ENCODE results near the gene AP5S1. TPM values are rescaled to one million over a fixed set of nuclear protein-coding genes. Genes with fewer than 3 reads are reported as not detected.

AP5S1 gene
- total and polyA plus RNA-seq, 2 of the 13 experiments (the other 11 are each of a cell fraction or from before 2014, with no cell fraction given): 7.9 to 23.2 TPM

DNA sequence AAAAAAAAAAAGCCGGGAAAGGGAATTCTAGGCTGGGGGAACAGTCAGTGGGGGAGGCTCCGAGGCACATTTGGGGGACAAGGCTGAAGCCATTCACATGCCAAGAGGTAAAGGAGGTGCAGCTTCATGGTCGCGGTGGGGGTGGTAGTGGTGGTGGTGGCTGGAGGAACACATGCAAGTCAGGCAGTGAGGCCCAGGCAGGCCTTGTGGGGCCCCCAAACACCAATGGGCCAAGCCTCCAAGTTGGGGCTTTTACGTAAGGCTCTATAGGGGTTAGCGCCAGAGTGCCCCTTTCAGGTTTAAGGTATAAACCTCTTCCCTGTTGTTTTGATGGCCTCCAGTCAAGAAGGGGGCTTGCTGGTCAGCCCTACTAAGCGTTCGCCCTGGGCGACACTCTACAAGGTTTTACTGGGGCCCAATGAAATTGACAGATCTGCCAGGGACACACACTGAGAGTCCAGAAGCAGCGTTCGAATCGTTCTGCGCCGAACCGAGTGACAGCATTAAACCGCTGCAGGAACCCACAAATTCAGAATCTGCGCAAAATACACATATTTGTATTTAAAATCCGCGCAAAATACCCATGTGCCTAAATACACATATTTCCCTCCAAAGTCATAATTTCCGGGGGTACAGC lies 818 bp upstream of the AP5S1 start (continued):
- TF ChIP-seq AGO2 (optimal IDR thresholded peaks at IDR 0.05; ENCODE audit: low read depth, low read length) (no peak), HMG20B (CRISPR knock-in tag; conservative IDR thresholded peaks at IDR 0.05) (no peak; the same call in 1 of the 2 replicates), ZNF34 (CRISPR knock-in tag; IDR thresholded peaks at IDR 0.05; ENCODE audit: borderline replicate concordance) (no peak), EHMT2 (IDR thresholded peaks at IDR 0.05; ENCODE audit: borderline replicate concordance, low read depth, low read length) (no peak), KLF13 (CRISPR knock-in tag; IDR thresholded peaks at IDR 0.05) (0 out of 2 replicates have a peak, but pooled peaks have one; percentile 6), HNRNPL (IDR thresholded peaks at IDR 0.05; ENCODE audit: low read depth, low read length) (no peak), CHD4 (IDR thresholded peaks at IDR 0.05; ENCODE audit: borderline replicate concordance, low read length) (no peak), ZNF460 (CRISPR knock-in tag; IDR thresholded peaks at IDR 0.05; ENCODE audit: borderline replicate concordance) (0 out of 2 replicates have a peak, but pooled peaks have one; percentile 25), CHCHD3 (CRISPR knock-in tag; IDR thresholded peaks at IDR 0.05) (0 out of 2 replicates have a peak, but pooled peaks have one; percentile 76), KDM5B (CRISPR knock-in tag; IDR thresholded peaks at IDR 0.05; ENCODE audit: borderline replicate concordance) (no peak), ZNF776 (CRISPR knock-in tag; IDR thresholded peaks at IDR 0.05) (no peak)
- TF ChIP-seq, protein P1, sequence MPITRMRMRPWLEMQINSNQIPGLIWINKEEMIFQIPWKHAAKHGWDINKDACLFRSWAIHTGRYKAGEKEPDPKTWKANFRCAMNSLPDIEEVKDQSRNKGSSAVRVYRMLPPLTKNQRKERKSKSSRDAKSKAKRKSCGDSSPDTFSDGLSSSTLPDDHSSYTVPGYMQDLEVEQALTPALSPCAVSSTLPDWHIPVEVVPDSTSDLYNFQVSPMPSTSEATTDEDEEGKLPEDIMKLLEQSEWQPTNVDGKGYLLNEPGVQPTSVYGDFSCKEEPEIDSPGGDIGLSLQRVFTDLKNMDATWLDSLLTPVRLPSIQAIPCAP (CRISPR knock-in tag; IDR thresholded peaks at IDR 0.05; ENCODE audit: low read depth): no peak
- TF ChIP-seq, protein P2, sequence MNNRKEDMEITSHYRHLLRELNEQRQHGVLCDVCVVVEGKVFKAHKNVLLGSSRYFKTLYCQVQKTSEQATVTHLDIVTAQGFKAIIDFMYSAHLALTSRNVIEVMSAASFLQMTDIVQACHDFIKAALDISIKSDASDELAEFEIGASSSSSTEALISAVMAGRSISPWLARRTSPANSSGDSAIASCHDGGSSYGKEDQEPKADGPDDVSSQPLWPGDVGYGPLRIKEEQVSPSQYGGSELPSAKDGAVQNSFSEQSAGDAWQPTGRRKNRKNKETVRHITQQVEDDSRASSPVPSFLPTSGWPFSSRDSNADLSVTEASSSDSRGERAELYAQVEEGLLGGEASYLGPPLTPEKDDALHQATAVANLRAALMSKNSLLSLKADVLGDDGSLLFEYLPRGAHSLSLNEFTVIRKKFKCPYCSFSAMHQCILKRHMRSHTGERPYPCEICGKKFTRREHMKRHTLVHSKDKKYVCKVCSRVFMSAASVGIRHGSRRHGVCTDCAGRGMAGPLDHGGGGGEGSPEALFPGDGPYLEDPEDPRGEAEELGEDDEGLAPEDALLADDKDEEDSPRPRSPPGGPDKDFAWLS (CRISPR knock-in tag; IDR thresholded peaks at IDR 0.05; ENCODE audit: borderline replicate concordance): no peak
- TF ChIP-seq, protein P3, sequence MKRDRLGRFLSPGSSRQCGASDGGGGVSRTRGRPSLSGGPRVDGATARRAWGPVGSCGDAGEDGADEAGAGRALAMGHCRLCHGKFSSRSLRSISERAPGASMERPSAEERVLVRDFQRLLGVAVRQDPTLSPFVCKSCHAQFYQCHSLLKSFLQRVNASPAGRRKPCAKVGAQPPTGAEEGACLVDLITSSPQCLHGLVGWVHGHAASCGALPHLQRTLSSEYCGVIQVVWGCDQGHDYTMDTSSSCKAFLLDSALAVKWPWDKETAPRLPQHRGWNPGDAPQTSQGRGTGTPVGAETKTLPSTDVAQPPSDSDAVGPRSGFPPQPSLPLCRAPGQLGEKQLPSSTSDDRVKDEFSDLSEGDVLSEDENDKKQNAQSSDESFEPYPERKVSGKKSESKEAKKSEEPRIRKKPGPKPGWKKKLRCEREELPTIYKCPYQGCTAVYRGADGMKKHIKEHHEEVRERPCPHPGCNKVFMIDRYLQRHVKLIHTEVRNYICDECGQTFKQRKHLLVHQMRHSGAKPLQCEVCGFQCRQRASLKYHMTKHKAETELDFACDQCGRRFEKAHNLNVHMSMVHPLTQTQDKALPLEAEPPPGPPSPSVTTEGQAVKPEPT (CRISPR knock-in tag; IDR thresholded peaks at IDR 0.05; ENCODE audit: low read depth): no peak
- TF ChIP-seq, protein P4, sequence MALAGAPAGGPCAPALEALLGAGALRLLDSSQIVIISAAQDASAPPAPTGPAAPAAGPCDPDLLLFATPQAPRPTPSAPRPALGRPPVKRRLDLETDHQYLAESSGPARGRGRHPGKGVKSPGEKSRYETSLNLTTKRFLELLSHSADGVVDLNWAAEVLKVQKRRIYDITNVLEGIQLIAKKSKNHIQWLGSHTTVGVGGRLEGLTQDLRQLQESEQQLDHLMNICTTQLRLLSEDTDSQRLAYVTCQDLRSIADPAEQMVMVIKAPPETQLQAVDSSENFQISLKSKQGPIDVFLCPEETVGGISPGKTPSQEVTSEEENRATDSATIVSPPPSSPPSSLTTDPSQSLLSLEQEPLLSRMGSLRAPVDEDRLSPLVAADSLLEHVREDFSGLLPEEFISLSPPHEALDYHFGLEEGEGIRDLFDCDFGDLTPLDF (CRISPR knock-in tag; IDR thresholded peaks at IDR 0.05): no peak
- TF ChIP-seq, protein P5, sequence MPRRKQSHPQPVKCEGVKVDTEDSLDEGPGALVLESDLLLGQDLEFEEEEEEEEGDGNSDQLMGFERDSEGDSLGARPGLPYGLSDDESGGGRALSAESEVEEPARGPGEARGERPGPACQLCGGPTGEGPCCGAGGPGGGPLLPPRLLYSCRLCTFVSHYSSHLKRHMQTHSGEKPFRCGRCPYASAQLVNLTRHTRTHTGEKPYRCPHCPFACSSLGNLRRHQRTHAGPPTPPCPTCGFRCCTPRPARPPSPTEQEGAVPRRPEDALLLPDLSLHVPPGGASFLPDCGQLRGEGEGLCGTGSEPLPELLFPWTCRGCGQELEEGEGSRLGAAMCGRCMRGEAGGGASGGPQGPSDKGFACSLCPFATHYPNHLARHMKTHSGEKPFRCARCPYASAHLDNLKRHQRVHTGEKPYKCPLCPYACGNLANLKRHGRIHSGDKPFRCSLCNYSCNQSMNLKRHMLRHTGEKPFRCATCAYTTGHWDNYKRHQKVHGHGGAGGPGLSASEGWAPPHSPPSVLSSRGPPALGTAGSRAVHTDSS (CRISPR knock-in tag; conservative IDR thresholded peaks at IDR 0.05): no peak

Data from HepG2 (cell line).